A549 (cell line): ENCODE data around the gene PNPLA6.

Experiments used
- CEBPB ChIP-seq, 2 experiments: fragments of >200 bp in 1 of 2; sonication (Bioruptor Twin) in 1 of 2; formaldehyde crosslinking in 1 of 2; IDR thresholded peaks; 2 replicates each; pipeline ENCODE4 v1.6.1; 2012 to 2016
- CHD2 ChIP-seq: fragments of 150-350 bp; IDR thresholded peaks from 2 replicates; pipeline ENCODE4 v1.6.1; 2014; ENCODE audit warnings: low read length; ENCODE audit not compliant: partially characterized antibody
- EP300 ChIP-seq, 2 experiments: fragments of >200 bp; sonication (Bioruptor Twin); formaldehyde crosslinking; IDR thresholded peaks; 2 replicates in 1 of 2; 3 replicates in 1 of 2; pipeline ENCODE4 v1.6.1; 2016 to 2017
- HDAC2 ChIP-seq: fragments of 200-600 bp; sonication (generic); IDR thresholded peaks from 2 replicates; pipeline ENCODE4 v1.6.1; 2016
- HOXA7 ChIP-seq: fragments of 250-450 bp; sonication (Bioruptor Pico); IDR thresholded peaks from 2 replicates; pipeline ENCODE4 v1.5.0; 2020; ENCODE audit warnings: mild to moderate bottlenecking, moderate library complexity
- JUN ChIP-seq, 2 experiments: fragments of >200 bp; sonication (Bioruptor Twin); formaldehyde crosslinking; IDR thresholded peaks; 2 replicates in 1 of 2; 3 replicates in 1 of 2; pipeline ENCODE4 v1.6.1; 2016 to 2017
- MAFK ChIP-seq: fragments of 450-650 bp; IDR thresholded peaks from 2 replicates; pipeline ENCODE4 v1.6.1; 2014; ENCODE audit not compliant: partially characterized antibody
- POLR2A ChIP-seq: IDR thresholded peaks from 2 replicates; pipeline ENCODE4 v1.6.1; 2012; ENCODE audit warnings: mild to moderate bottlenecking, low read length
- RAD21 ChIP-seq, 2 experiments: fragments of >200 bp in 1 of 2; sonication (Bioruptor Twin) in 1 of 2; formaldehyde crosslinking in 1 of 2; IDR thresholded peaks in 1 of 2; conservative IDR thresholded peaks in 1 of 2; 2 replicates in 1 of 2; 3 replicates in 1 of 2; pipeline ENCODE4 v1.6.1; 2012 to 2018; ENCODE audit warnings: inconsistent platforms in 1 of 2
- RFX5 ChIP-seq: fragments of 450-650 bp; IDR thresholded peaks from 2 replicates; pipeline ENCODE4 v1.7.1; 2014; ENCODE audit warnings: antibody characterized with exemption, mild to moderate bottlenecking, moderate library complexity
- TF ChIP-seq, protein P1 (sequence below): fragments of >200 bp; sonication (Bioruptor Twin); formaldehyde crosslinking; IDR thresholded peaks from 3 replicates; pipeline ENCODE4 v1.5.1; 2016
- TF ChIP-seq, protein P2 (sequence below): IDR thresholded peaks from 2 replicates; pipeline ENCODE4 v1.6.1; 2012
- TF ChIP-seq, protein P3 (sequence below): fragments of >200 bp; sonication (Bioruptor Twin); formaldehyde crosslinking; IDR thresholded peaks from 3 replicates; pipeline ENCODE4 v1.6.1; 2016
- TF ChIP-seq, protein P4 (sequence below): fragments of 450-650 bp; IDR thresholded peaks from 2 replicates; pipeline ENCODE4 v1.6.1; 2014; ENCODE audit warnings: antibody characterized with exemption

DNA sequence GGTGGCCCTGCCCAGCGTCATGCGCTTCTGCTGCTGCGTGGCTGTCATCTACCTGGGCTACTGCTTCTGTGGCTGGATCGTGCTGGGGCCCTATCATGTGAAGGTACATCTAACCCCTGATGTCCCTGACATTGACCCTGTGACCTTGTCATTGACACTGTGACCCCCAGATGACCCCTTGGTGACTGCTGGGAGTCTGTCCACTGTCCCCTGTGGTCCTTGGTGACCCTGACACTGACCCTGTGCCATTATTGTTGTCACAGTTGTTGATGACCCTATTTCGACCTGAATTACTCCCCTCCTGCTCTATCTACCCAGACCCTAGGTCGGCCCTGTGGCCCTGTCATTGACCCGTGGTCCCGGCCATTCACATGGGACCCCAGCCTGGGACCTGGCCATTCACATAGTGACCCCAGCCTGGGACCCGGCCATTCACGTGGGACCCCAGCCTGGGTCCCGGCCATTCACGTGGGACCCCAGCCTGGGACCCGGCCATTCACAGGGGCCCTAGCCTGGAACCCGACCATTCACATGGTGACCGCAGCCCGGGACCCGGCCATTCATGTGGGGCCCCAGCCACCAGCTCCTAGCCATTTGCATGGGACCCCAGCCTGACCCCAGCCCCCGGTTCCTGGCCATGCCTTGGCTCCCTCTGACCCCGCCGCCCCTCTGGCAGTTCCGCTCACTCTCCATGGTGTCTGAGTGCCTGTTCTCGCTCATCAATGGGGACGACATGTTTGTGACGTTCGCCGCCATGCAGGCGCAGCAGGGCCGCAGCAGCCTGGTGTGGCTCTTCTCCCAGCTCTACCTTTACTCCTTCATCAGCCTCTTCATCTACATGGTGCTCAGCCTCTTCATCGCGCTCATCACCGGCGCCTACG lies 5.7 kb upstream of the PNPLA6 start:
- TF ChIP-seq, protein P1, sequence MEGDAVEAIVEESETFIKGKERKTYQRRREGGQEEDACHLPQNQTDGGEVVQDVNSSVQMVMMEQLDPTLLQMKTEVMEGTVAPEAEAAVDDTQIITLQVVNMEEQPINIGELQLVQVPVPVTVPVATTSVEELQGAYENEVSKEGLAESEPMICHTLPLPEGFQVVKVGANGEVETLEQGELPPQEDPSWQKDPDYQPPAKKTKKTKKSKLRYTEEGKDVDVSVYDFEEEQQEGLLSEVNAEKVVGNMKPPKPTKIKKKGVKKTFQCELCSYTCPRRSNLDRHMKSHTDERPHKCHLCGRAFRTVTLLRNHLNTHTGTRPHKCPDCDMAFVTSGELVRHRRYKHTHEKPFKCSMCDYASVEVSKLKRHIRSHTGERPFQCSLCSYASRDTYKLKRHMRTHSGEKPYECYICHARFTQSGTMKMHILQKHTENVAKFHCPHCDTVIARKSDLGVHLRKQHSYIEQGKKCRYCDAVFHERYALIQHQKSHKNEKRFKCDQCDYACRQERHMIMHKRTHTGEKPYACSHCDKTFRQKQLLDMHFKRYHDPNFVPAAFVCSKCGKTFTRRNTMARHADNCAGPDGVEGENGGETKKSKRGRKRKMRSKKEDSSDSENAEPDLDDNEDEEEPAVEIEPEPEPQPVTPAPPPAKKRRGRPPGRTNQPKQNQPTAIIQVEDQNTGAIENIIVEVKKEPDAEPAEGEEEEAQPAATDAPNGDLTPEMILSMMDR: no peak
- TF ChIP-seq RAD21 (conservative IDR thresholded peaks at IDR 0.05 in 1 of 2, IDR thresholded peaks at IDR 0.05 in 1 of 2) (no peak), HDAC2 (no peak), HOXA7 (CRISPR knock-in tag) (no peak), EP300 (IDR thresholded peaks at IDR 0.05) (no peak), MAFK (no peak), POLR2A (no peak), CHD2 (no peak), CEBPB (IDR thresholded peaks at IDR 0.05) (no peak), JUN (IDR thresholded peaks at IDR 0.05) (no peak), RFX5 (no peak)
- TF ChIP-seq, protein P2, sequence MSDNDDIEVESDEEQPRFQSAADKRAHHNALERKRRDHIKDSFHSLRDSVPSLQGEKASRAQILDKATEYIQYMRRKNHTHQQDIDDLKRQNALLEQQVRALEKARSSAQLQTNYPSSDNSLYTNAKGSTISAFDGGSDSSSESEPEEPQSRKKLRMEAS: no peak
- TF ChIP-seq, protein P3, sequence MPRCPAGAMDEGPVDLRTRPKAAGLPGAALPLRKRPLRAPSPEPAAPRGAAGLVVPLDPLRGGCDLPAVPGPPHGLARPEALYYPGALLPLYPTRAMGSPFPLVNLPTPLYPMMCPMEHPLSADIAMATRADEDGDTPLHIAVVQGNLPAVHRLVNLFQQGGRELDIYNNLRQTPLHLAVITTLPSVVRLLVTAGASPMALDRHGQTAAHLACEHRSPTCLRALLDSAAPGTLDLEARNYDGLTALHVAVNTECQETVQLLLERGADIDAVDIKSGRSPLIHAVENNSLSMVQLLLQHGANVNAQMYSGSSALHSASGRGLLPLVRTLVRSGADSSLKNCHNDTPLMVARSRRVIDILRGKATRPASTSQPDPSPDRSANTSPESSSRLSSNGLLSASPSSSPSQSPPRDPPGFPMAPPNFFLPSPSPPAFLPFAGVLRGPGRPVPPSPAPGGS: no peak
- TF ChIP-seq, protein P4, sequence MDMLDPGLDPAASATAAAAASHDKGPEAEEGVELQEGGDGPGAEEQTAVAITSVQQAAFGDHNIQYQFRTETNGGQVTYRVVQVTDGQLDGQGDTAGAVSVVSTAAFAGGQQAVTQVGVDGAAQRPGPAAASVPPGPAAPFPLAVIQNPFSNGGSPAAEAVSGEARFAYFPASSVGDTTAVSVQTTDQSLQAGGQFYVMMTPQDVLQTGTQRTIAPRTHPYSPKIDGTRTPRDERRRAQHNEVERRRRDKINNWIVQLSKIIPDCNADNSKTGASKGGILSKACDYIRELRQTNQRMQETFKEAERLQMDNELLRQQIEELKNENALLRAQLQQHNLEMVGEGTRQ: no peak
